ENCODE data around the gene FAM9A.

FAM9A gene

DNA sequence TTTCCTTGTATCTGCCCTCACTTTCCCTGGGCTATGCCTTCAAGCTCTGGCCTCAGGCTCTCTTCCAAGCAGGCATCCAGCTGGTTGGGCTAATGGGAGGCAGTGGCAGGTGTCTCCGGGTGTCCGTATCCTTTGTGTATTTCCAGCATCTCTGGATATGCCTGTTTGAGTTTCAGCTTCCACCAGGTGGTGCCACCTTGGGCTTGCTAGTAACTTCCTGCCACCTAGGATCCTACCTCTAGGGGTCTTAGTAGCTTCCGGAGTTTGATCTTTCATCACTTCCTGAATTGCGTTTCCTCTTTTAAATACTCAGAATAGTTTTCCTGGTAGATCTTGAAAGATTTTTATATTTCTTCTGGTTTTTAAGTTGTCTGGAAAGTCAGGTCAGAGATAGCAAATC is 46.1 kb downstream of the FAM9A start:
- Histone ChIP-seq H3K27me3 (ENCODE audit: control insufficient read depth, low read length) (no peaks in the 10 kb centered on the region), H3K4me1 (ENCODE audit: control insufficient read depth, low read length) (no peaks in the 10 kb centered on the region), H3K36me3 (ENCODE audit: control insufficient read depth, low read length) (no peaks in the 10 kb centered on the region), H3K79me2 (ENCODE audit: control insufficient read depth, low read length) (no peaks in the 10 kb centered on the region), H3K4me3 (ENCODE audit: low read length) (no peak overlapping the region), H3F3A (ENCODE audit: control insufficient read depth, insufficient read depth) (no peaks in the 10 kb centered on the region), H4K20me1 (ENCODE audit: control insufficient read depth, insufficient read depth, low read depth, low read length) (no peaks in the 10 kb centered on the region), H3K27ac (ENCODE audit: low read depth, low read length) (no peak overlapping the region), H3K4me2 (ENCODE audit: low read length) (no peak overlapping the region), H3K9me2 (replicated peaks; ENCODE audit: control insufficient read depth, low read length) (no peaks in the 10 kb centered on the region), H3K9me3 (ENCODE audit: control insufficient read depth, insufficient read depth, low read length) (no peaks in the 10 kb centered on the region; the same call in 1 of the 2 replicates)
- no peak for TF ChIP-seq EZH2phosphoT487 (IDR thresholded peaks at IDR 0.05; ENCODE audit: borderline replicate concordance, low read length)
- TF ChIP-seq, protein P1, sequence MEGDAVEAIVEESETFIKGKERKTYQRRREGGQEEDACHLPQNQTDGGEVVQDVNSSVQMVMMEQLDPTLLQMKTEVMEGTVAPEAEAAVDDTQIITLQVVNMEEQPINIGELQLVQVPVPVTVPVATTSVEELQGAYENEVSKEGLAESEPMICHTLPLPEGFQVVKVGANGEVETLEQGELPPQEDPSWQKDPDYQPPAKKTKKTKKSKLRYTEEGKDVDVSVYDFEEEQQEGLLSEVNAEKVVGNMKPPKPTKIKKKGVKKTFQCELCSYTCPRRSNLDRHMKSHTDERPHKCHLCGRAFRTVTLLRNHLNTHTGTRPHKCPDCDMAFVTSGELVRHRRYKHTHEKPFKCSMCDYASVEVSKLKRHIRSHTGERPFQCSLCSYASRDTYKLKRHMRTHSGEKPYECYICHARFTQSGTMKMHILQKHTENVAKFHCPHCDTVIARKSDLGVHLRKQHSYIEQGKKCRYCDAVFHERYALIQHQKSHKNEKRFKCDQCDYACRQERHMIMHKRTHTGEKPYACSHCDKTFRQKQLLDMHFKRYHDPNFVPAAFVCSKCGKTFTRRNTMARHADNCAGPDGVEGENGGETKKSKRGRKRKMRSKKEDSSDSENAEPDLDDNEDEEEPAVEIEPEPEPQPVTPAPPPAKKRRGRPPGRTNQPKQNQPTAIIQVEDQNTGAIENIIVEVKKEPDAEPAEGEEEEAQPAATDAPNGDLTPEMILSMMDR (IDR thresholded peaks at IDR 0.05; ENCODE audit: low read depth, low read length, poor library complexity, severe bottlenecking): peak; percentile 41

DNA sequence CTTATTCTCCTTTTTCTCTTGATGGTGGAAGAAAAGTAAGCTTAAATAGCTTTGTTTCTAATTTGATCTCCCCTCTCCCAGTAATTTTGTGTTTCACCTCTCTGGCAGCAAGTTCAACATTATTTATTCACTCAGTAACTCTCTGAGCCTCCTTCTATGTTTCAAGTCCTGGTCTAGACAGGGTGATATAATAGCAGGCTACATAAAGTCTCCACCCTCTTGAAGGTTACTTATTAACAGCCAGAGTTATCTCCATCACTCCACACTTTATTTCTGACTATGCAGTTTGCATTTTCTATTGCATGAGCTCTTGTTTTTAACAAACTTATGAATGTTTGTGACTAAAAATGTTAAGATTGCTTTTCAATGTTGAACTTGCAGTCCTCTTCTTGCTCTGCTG is 51.5 kb downstream of the FAM9A start:
- H3K27me3 ChIP-seq (ENCODE audit: control insufficient read depth, low read length): no peaks in the 10 kb centered on the region
- no peaks in the 10 kb centered on the region for H3K79me2 ChIP-seq (ENCODE audit: control insufficient read depth, low read length)
- no peaks in the 10 kb centered on the region for H3K9me3 ChIP-seq (ENCODE audit: control insufficient read depth, insufficient read depth, low read length)
- no peak for TF ChIP-seq EZH2phosphoT487 (IDR thresholded peaks at IDR 0.05; ENCODE audit: borderline replicate concordance, low read length)
- TF ChIP-seq, protein P1 (IDR thresholded peaks at IDR 0.05; ENCODE audit: low read depth, low read length, poor library complexity, severe bottlenecking): no peak
- no peaks in the 10 kb centered on the region for H3K9me2 ChIP-seq (replicated peaks; ENCODE audit: control insufficient read depth, low read length)
- no peaks in the 10 kb centered on the region for H3K36me3 ChIP-seq (ENCODE audit: control insufficient read depth, low read length)
- H3F3A ChIP-seq (ENCODE audit: control insufficient read depth, insufficient read depth): no peaks in the 10 kb centered on the region
- H3K27ac ChIP-seq (ENCODE audit: low read depth, low read length): no peak overlapping the region
- no peaks in the 10 kb centered on the region for H4K20me1 ChIP-seq (ENCODE audit: control insufficient read depth, insufficient read depth, low read depth, low read length)
- no peaks in the 10 kb centered on the region for H3K4me1 ChIP-seq (ENCODE audit: control insufficient read depth, low read length)
- H3K4me3 ChIP-seq (ENCODE audit: low read length): no peak overlapping the region
- H3K4me2 ChIP-seq (ENCODE audit: low read length): no peak overlapping the region

DNA sequence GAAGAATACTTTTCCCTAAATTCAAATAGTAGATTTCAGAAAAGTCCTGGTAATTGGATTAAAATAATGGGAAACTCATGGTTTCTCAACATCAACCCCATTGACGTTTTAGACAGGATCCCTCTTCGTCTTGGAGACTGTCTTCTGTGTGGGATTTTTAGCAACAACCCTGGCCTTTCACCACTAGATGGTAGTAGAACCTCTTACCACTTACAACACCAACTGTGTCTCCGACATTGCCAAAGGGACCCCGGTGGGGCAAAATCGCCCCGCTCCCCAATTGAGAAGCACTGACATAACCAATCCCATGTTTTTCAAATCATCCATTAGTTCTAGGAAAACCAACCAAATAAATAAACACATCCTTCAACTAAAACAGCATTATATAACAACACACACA is 52.3 kb downstream of the FAM9A start:
- H3K4me1 ChIP-seq (ENCODE audit: control insufficient read depth, low read length): no peaks in the 10 kb centered on the region
- no peaks in the 10 kb centered on the region for H4K20me1 ChIP-seq (ENCODE audit: control insufficient read depth, insufficient read depth, low read depth, low read length)
- no peaks in the 10 kb centered on the region for H3K9me2 ChIP-seq (replicated peaks; ENCODE audit: control insufficient read depth, low read length)
- no peak overlapping the region for H3K4me3 ChIP-seq (ENCODE audit: low read length)
- H3K9me3 ChIP-seq (ENCODE audit: control insufficient read depth, insufficient read depth, low read length): no peaks in the 10 kb centered on the region
- no peak overlapping the region for H3K4me2 ChIP-seq (ENCODE audit: low read length)
- H3K79me2 ChIP-seq (ENCODE audit: control insufficient read depth, low read length): no peaks in the 10 kb centered on the region
- no peaks in the 10 kb centered on the region for H3K27me3 ChIP-seq (ENCODE audit: control insufficient read depth, low read length)
- no peaks in the 10 kb centered on the region for H3F3A ChIP-seq (ENCODE audit: control insufficient read depth, insufficient read depth)
- no peak for TF ChIP-seq EZH2phosphoT487 (IDR thresholded peaks at IDR 0.05; ENCODE audit: borderline replicate concordance, low read length)
- TF ChIP-seq, protein P1 (IDR thresholded peaks at IDR 0.05; ENCODE audit: low read depth, low read length, poor library complexity, severe bottlenecking): peak; percentile 36
- H3K27ac ChIP-seq (ENCODE audit: low read depth, low read length): no peak overlapping the region
- H3K36me3 ChIP-seq (ENCODE audit: control insufficient read depth, low read length): no peaks in the 10 kb centered on the region
